ENCODE measurements around the gene ATP6V1G1. TPM values are rescaled to one million over a fixed set of nuclear protein-coding genes. Genes with fewer than 3 reads are reported as not detected.
"Not testable (repeated sequence)": the region's sequence is repeated elsewhere in the genome, so short reads cannot be mapped to it uniquely, and the experiment has no call there.

Gene ATP6V1G1
- total and polyA plus RNA-seq, 4 donors, result 102 to 213 (median 168) TPM

- Histone ChIP-seq H3K4me1 (ENCODE audit: control insufficient read depth in 5 of 5, insufficient read depth in 5 of 5, low read length in 5 of 5) (peaks cover 4 to 30% (median 19%) of the 10 kb centered on the region in 5 donors), H3K9ac (ENCODE audit: insufficient read depth in 1 of 2, low read length in 2 of 2) (peak overlapping the region in 1 of 2 donors; percentile 3)
These were observed 4.3 kb downstream of the ATP6V1G1 start for GRCh38 chr9:114591849-114592248.

DNA sequence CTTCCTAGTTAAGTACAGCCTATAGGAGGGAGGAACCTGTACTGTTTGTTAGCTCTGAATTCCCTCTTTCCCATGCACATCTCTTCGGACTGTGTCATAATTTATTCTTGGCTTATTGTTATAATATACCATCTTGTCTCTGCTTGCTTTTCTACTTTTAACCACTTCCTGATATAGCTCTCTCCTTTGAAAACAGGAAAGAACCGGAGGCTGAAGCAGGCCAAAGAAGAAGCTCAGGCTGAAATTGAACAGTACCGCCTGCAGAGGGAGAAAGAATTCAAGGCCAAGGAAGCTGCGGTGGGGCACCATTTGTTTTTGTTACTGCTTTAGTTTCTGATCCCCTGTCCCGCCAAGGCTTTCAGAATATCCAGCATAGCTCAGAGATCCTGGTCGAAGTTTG is 4.8 kb downstream of the ATP6V1G1 start:
- no peak overlapping the region for H3K4me3 ChIP-seq
- peaks cover 8 to 35% (median 25%) of the 10 kb centered on the region in 4 donors for H3K36me3 ChIP-seq (ENCODE audit: control insufficient read depth in 4 of 4, insufficient read depth in 4 of 4, low read length in 4 of 4)
- DNase-seq (peak in 1 of 3 donors; percentile 18), ATAC-seq (ENCODE audit: insufficient read depth, low FRiP score) (no peak)
- H3K9me3 ChIP-seq (ENCODE audit: control insufficient read depth in 4 of 4, insufficient read depth in 3 of 4, low read length in 3 of 4), result no peaks in the 10 kb centered on the region
- no peak overlapping the region for H3K9ac ChIP-seq (ENCODE audit: insufficient read depth in 1 of 2, low read length in 2 of 2)
- no peak overlapping the region for H3K27ac ChIP-seq (ENCODE audit: low read depth in 1 of 2, low read length in 1 of 2)
- 15 to 32% methylated on average over 6 of the region's 6 CpGs for WGBS, 2 donors
- no peaks in the 10 kb centered on the region for H3K27me3 ChIP-seq (ENCODE audit: control insufficient read depth in 3 of 3, insufficient read depth in 3 of 3, low read length in 2 of 3)
- TF ChIP-seq, protein P1, sequence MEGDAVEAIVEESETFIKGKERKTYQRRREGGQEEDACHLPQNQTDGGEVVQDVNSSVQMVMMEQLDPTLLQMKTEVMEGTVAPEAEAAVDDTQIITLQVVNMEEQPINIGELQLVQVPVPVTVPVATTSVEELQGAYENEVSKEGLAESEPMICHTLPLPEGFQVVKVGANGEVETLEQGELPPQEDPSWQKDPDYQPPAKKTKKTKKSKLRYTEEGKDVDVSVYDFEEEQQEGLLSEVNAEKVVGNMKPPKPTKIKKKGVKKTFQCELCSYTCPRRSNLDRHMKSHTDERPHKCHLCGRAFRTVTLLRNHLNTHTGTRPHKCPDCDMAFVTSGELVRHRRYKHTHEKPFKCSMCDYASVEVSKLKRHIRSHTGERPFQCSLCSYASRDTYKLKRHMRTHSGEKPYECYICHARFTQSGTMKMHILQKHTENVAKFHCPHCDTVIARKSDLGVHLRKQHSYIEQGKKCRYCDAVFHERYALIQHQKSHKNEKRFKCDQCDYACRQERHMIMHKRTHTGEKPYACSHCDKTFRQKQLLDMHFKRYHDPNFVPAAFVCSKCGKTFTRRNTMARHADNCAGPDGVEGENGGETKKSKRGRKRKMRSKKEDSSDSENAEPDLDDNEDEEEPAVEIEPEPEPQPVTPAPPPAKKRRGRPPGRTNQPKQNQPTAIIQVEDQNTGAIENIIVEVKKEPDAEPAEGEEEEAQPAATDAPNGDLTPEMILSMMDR (IDR thresholded peaks at IDR 0.05; ENCODE audit: control extremely low read depth, extremely low read depth), result no peak
- peaks cover 4 to 30% (median 15%) of the 10 kb centered on the region in 5 donors for H3K4me1 ChIP-seq (ENCODE audit: control insufficient read depth in 5 of 5, insufficient read depth in 5 of 5, low read length in 5 of 5)

More at GRCh38 chr9:114591849-114592248, 4.3 kb downstream of the ATP6V1G1 start:
- no peak overlapping the region for H3K4me3 ChIP-seq
- TF ChIP-seq, protein P1 (IDR thresholded peaks at IDR 0.05; ENCODE audit: control extremely low read depth, extremely low read depth), result no peak
- H3K36me3 ChIP-seq (ENCODE audit: control insufficient read depth in 4 of 4, insufficient read depth in 4 of 4, low read length in 4 of 4), result peaks cover 8 to 33% (median 24%) of the 10 kb centered on the region in 4 donors
- WGBS, 2 donors, result 34 to 55% methylated on average over 1 of the region's 1 CpG
- no peak for DNase-seq
- no peaks in the 10 kb centered on the region for H3K9me3 ChIP-seq (ENCODE audit: control insufficient read depth in 4 of 4, insufficient read depth in 3 of 4, low read length in 3 of 4)
- ATAC-seq (ENCODE audit: insufficient read depth, low FRiP score), result no peak
- peak overlapping the region in 1 of 2 donors; percentile 22 for H3K27ac ChIP-seq (ENCODE audit: low read depth in 1 of 2, low read length in 1 of 2)
- H3K27me3 ChIP-seq (ENCODE audit: control insufficient read depth in 3 of 3, insufficient read depth in 3 of 3, low read length in 2 of 3), result no peaks in the 10 kb centered on the region

DNA sequence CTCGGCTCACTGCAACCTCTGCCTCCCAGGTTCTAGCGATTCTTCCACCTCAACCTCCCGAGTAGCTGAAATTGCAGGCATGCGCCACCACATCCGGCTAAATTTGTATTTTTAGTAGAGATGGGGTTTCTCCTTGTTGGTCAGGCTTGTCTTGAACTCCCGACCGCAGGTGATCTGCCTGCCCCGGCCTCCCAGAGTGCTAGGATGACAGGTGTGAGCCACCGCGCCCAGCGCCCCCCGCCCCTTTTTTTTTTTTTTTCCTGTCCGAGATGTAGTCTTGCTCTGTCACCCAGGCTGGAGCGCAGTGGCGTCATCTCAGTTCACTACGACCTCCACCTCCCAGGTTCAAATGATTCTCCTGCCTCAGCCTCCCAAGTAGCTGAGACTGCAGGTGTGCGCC is 6.6 kb downstream of the ATP6V1G1 start:
- WGBS, 2 donors, result 97 to 99% methylated on average over 13 to 17 of the region's 17 CpGs

DNA sequence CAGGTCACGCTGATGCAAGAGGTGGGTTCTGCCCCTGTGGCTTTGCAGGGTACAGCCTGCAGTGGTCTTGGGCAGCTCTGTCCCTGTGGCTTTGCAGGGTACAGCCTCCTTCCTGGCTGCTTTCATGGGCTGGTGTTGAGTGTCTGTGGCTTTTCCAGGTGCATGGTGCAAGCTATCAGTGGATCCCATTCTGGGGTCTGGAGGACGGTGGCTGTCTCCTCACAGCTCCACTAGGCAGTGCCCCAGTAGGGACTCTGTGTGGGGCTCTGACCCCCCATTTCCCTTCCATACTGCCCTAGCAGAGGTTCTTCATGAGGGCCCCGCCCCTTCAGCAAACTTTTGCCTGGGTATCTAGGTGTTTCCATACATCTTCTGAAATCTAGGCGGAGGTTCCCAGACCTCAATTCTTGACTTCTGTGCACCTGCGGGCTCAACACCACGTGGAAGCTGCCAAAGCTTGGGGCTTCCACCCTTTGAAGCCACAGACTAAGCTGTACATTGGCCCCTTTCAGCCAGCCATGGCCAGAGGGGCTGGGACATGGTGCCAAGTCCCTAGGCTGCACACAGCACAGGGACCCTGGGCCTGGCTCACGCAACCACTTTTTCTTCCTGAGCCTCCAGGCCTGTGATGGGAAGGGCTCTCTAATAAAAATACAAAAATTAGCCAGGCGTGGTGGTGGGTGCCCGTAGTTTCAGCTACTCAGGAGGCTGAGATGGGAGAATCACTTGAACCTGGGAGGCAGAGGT is 13.1 kb downstream of the ATP6V1G1 start:
- WGBS, 2 donors, result 95 to 97% methylated on average over 9 of the region's 9 CpGs
- not testable (repeated sequence) for ATAC-seq (ENCODE audit: insufficient read depth, low FRiP score)
- peaks cover 5 to 20% (median 14%) of the 10 kb centered on the region in 4 donors for H3K36me3 ChIP-seq (ENCODE audit: control insufficient read depth in 4 of 4, insufficient read depth in 4 of 4, low read length in 4 of 4)

More for the DNA sequence above, 6.6 kb downstream of the ATP6V1G1 start:
- Histone ChIP-seq H3K9ac (ENCODE audit: insufficient read depth in 1 of 2, low read length in 2 of 2) (no peak overlapping the region), H3K27me3 (ENCODE audit: control insufficient read depth in 3 of 3, insufficient read depth in 3 of 3, low read length in 2 of 3) (no peaks in the 10 kb centered on the region), H3K27ac (ENCODE audit: low read depth in 1 of 2, low read length in 1 of 2) (no peak overlapping the region), H3K4me3 (no peak overlapping the region), H3K9me3 (ENCODE audit: control insufficient read depth in 4 of 4, insufficient read depth in 3 of 4, low read length in 3 of 4) (no peaks in the 10 kb centered on the region), H3K36me3 (ENCODE audit: control insufficient read depth in 4 of 4, insufficient read depth in 4 of 4, low read length in 4 of 4) (peaks cover 13 to 44% (median 24%) of the 10 kb centered on the region in 4 donors), H3K4me1 (ENCODE audit: control insufficient read depth in 5 of 5, insufficient read depth in 5 of 5, low read length in 5 of 5) (peaks cover 1 to 26% (median 7%) of the 10 kb centered on the region in 5 donors)
- no peak for ATAC-seq (ENCODE audit: insufficient read depth, low FRiP score)
- no peak for DNase-seq
- TF ChIP-seq, protein P1 (IDR thresholded peaks at IDR 0.05; ENCODE audit: control extremely low read depth, extremely low read depth), result no peak

GRCh38 chr9:114601787-114602186 is 14.2 kb downstream of the ATP6V1G1 start:
- not testable (repeated sequence) for H3K27me3 ChIP-seq (ENCODE audit: control insufficient read depth in 3 of 3, insufficient read depth in 3 of 3, low read length in 2 of 3); H3K9me3 ChIP-seq (ENCODE audit: control insufficient read depth in 4 of 4, insufficient read depth in 3 of 4, low read length in 3 of 4); H3K4me1 ChIP-seq (ENCODE audit: control insufficient read depth in 5 of 5, insufficient read depth in 5 of 5, low read length in 5 of 5); ATAC-seq (ENCODE audit: insufficient read depth, low FRiP score); DNase-seq; H3K9ac ChIP-seq (ENCODE audit: insufficient read depth in 1 of 2, low read length in 2 of 2); H3K4me3 ChIP-seq; H3K27ac ChIP-seq (ENCODE audit: low read depth in 1 of 2, low read length in 1 of 2)
- 97 to 98% methylated on average over 2 of the region's 2 CpGs for WGBS, 2 donors
- peaks cover 5 to 16% (median 13%) of the 10 kb centered on the region in 4 donors for H3K36me3 ChIP-seq (ENCODE audit: control insufficient read depth in 4 of 4, insufficient read depth in 4 of 4, low read length in 4 of 4)

More for the DNA sequence above, 13.1 kb downstream of the ATP6V1G1 start:
- not testable (repeated sequence) for H3K27me3 ChIP-seq (ENCODE audit: control insufficient read depth in 3 of 3, insufficient read depth in 3 of 3, low read length in 2 of 3); DNase-seq; H3K9me3 ChIP-seq (ENCODE audit: control insufficient read depth in 4 of 4, insufficient read depth in 3 of 4, low read length in 3 of 4); H3K9ac ChIP-seq (ENCODE audit: insufficient read depth in 1 of 2, low read length in 2 of 2); H3K4me1 ChIP-seq (ENCODE audit: control insufficient read depth in 5 of 5, insufficient read depth in 5 of 5, low read length in 5 of 5); H3K27ac ChIP-seq (ENCODE audit: low read depth in 1 of 2, low read length in 1 of 2); H3K4me3 ChIP-seq

Measured in lung (tissue), 12 donors.